Measurements from ENCODE around the gene UCHL3. TPM values are rescaled to one million over a fixed set of nuclear protein-coding genes. Genes with fewer than 3 reads are reported as not detected.

Gene UCHL3
- total RNA-seq, 1 experiment from 2014 or later: 50.8 TPM

- Histone ChIP-seq H3K27ac (ENCODE audit: insufficient read length, low read depth, low read length) (no peak overlapping the region), H2BK15ac (ENCODE audit: low read depth, low read length) (no peak overlapping the region), H4K91ac (ENCODE audit: insufficient read length, low read depth, low read length) (no peak overlapping the region), H2BK120ac (ENCODE audit: low read depth, low read length, poor library complexity, severe bottlenecking) (no peak overlapping the region), H3K18ac (ENCODE audit: insufficient read length, low read depth, low read length) (no peak overlapping the region), H3K79me1 (ENCODE audit: insufficient read depth, low read depth, low read length, poor library complexity, severe bottlenecking) (no peaks in the 10 kb centered on the region), H2AFZ (ENCODE audit: low read length) (no peak overlapping the region), H3K79me2 (ENCODE audit: insufficient read depth, low read length) (no peaks in the 10 kb centered on the region), H3K4ac (ENCODE audit: low read depth, low read length) (no peak overlapping the region), H3K9ac (ENCODE audit: extremely low read depth, insufficient read length, low read length) (no peak overlapping the region), H3K14ac (ENCODE audit: insufficient read depth, low read length) (no peak overlapping the region), H3K4me2 (ENCODE audit: insufficient read depth, insufficient read length, low read length) (no peak overlapping the region), H3K9me3 (ENCODE audit: control insufficient read depth, low read depth, low read length) (no peaks in the 10 kb centered on the region), H4K8ac (replicated peaks; ENCODE audit: insufficient read length, low read depth, low read length) (no peak overlapping the region), H2AK5ac (ENCODE audit: insufficient read length, low read length) (no peak overlapping the region), H2BK20ac (ENCODE audit: low read depth, low read length, poor library complexity, severe bottlenecking) (no peak overlapping the region), H3T11ph (ENCODE audit: low read length) (no peak overlapping the region), H3K23me2 (ENCODE audit: insufficient read length, low read depth, low read length, poor library complexity, severe bottlenecking) (no peaks in the 10 kb centered on the region), H2BK5ac (ENCODE audit: insufficient read length, low read length) (no peak overlapping the region), H3K4me1 (ENCODE audit: insufficient read depth, low read length) (no peaks in the 10 kb centered on the region), H4K5ac (ENCODE audit: insufficient read length, low read depth, low read length) (no peak overlapping the region), H3K27me3 (ENCODE audit: insufficient read depth, low read length) (no peaks in the 10 kb centered on the region), H4K20me1 (ENCODE audit: control insufficient read depth, insufficient read depth, insufficient read length) (no peaks in the 10 kb centered on the region), H3K23ac (ENCODE audit: insufficient read length, low read depth, low read length) (no peak overlapping the region), H2BK12ac (ENCODE audit: insufficient read length, low read depth, low read length) (no peak overlapping the region), H3K56ac (ENCODE audit: insufficient read length, low read depth, low read length) (no peak overlapping the region)
- Mint-ChIP-seq H3K4me1 (no peaks in the 10 kb centered on the region), H3K27ac (no peak overlapping the region), H3K27me3 (ENCODE audit: low read depth) (no peaks in the 10 kb centered on the region), H3K9me3 (no peaks in the 10 kb centered on the region), H3K36me3 (ENCODE audit: insufficient read depth in 1 of 3, low read depth in 3 of 3) (no peaks in the 10 kb centered on the region), H3K4me3 (no peak overlapping the region)
- no peak for TF ChIP-seq CTCF (conservative IDR thresholded peaks at IDR 0.05)
- WGBS (ENCODE audit: extremely low coverage, insufficient read length, low lambda C conversion rate): no CpG with 5 or more reads among the region's 6 CpGs
- no peak for DNase-seq
These were observed 41.5 kb upstream of the UCHL3 start for GRCh38 chr13:75508002-75508548.

Measured in H9 (cell line).